DND-41 (cell line): ENCODE results near the gene TOMM20.

Experiments
- ATAC-seq: fragments of 200-7000 bp; cut with Tn5 transposase; 3 replicates; pipeline ENCODE4 v1.9.1; 2021; ENCODE audit warnings: low read depth; ENCODE audit not compliant: insufficient read depth
- DNase-seq: peaks from one replicate; pipeline ENCODE4 v3.0.0-alpha.2; 2020
- H2AFZ ChIP-seq: 2 replicates; pipeline ENCODE4 v1.6.0; 2012; ENCODE audit warnings: low read depth, low read length
- H3K27ac ChIP-seq: 2 replicates; pipeline ENCODE4 v1.5.1; 2012; ENCODE audit warnings: low read length, inconsistent platforms
- H3K27me3 ChIP-seq: fragments of 200-600 bp; sonication (generic); 2 replicates; pipeline ENCODE4 v1.6.0; 2012; ENCODE audit warnings: low read length, mild to moderate bottlenecking, inconsistent platforms; ENCODE audit not compliant: insufficient read depth, poor library complexity
- H3K36me3 ChIP-seq: 2 replicates; pipeline ENCODE4 v1.5.1; 2012; ENCODE audit warnings: low read length, inconsistent platforms; ENCODE audit not compliant: insufficient read depth
- H3K4me1 ChIP-seq: 2 replicates; pipeline ENCODE4 v1.5.1; 2012; ENCODE audit warnings: mild to moderate bottlenecking, low read length; ENCODE audit not compliant: insufficient read depth
- H3K4me2 ChIP-seq: 2 replicates; pipeline ENCODE4 v1.6.0; 2012; ENCODE audit warnings: mild to moderate bottlenecking, moderate library complexity, low read length, inconsistent platforms; ENCODE audit not compliant: insufficient read depth
- H3K4me3 ChIP-seq, 2 experiments: fragments of 200-600 bp in 1 of 2; shearing (Covaris generic) in 1 of 2; 2 replicates each; pipeline ENCODE4 v1.5.1; 2012 to 2016; ENCODE audit warnings: inconsistent platforms in 2 of 2, low read length in 2 of 2, mild to moderate bottlenecking in 2 of 2, low read depth in 1 of 2, moderate library complexity in 1 of 2
- H3K79me2 ChIP-seq: 2 replicates; pipeline ENCODE4 v1.6.0; 2012; ENCODE audit warnings: low read length, inconsistent platforms; ENCODE audit not compliant: insufficient read depth
- H3K9ac ChIP-seq: 2 replicates; pipeline ENCODE4 v1.6.0; 2012; ENCODE audit warnings: low read depth, mild to moderate bottlenecking, inconsistent platforms, low read length, moderate library complexity
- H3K9me3 ChIP-seq: 2 replicates; pipeline ENCODE4 v1.5.1; 2012; ENCODE audit warnings: low read length, moderate library complexity, mild to moderate bottlenecking, inconsistent platforms; ENCODE audit not compliant: insufficient read depth, severe bottlenecking
- H4K20me1 ChIP-seq: 2 replicates; pipeline ENCODE4 v1.6.0; 2012; ENCODE audit warnings: low read length; ENCODE audit not compliant: insufficient read depth
- CTCF ChIP-seq: IDR thresholded peaks from 2 replicates; pipeline ENCODE4 v1.5.1; 2012; ENCODE audit warnings: borderline replicate concordance, low read length, moderate library complexity, mild to moderate bottlenecking; ENCODE audit not compliant: poor library complexity, severe bottlenecking; ENCODE audit errors: extremely low read depth
- EZH2 ChIP-seq: IDR thresholded peaks from 3 replicates; pipeline ENCODE4 v1.6.1; 2012; ENCODE audit warnings: borderline replicate concordance, low read depth, mild to moderate bottlenecking, moderate library complexity, low read length, inconsistent platforms; ENCODE audit not compliant: severe bottlenecking

Gene TOMM20

GRCh38 chr1:235072096-235072495 lies 56.5 kb downstream of the TOMM20 start:
- no peaks in the 10 kb centered on the region for H3K4me1 ChIP-seq
- ATAC-seq (no peak), DNase-seq (no peak)
- H3K9me3 ChIP-seq: no peaks in the 10 kb centered on the region
- TF ChIP-seq CTCF (no peak), EZH2 (no peak)
- no peak overlapping the region for H3K4me2 ChIP-seq
- no peaks in the 10 kb centered on the region for H3K27me3 ChIP-seq
- no peak overlapping the region for H3K4me3 ChIP-seq
- H2AFZ ChIP-seq: no peak overlapping the region
- no peak overlapping the region for H3K27ac ChIP-seq
- H3K9ac ChIP-seq: no peak overlapping the region
- no peaks in the 10 kb centered on the region for H3K36me3 ChIP-seq
- H3K79me2 ChIP-seq: no peaks in the 10 kb centered on the region
- no peaks in the 10 kb centered on the region for H4K20me1 ChIP-seq

GRCh38 chr1:235070819-235071218 lies 57.8 kb downstream of the TOMM20 start:
- H3K9ac ChIP-seq: no peak overlapping the region
- H4K20me1 ChIP-seq: no peaks in the 10 kb centered on the region
- DNase-seq (no peak), ATAC-seq (no peak)
- no peaks in the 10 kb centered on the region for H3K36me3 ChIP-seq
- no peaks in the 10 kb centered on the region for H3K27me3 ChIP-seq
- H3K4me3 ChIP-seq: no peak overlapping the region
- no peak overlapping the region for H3K4me2 ChIP-seq
- H3K79me2 ChIP-seq: no peaks in the 10 kb centered on the region
- no peak for TF ChIP-seq CTCF
- no peak overlapping the region for H2AFZ ChIP-seq
- no peaks in the 10 kb centered on the region for H3K4me1 ChIP-seq
- H3K9me3 ChIP-seq: no peaks in the 10 kb centered on the region
- no peak overlapping the region for H3K27ac ChIP-seq

DNA sequence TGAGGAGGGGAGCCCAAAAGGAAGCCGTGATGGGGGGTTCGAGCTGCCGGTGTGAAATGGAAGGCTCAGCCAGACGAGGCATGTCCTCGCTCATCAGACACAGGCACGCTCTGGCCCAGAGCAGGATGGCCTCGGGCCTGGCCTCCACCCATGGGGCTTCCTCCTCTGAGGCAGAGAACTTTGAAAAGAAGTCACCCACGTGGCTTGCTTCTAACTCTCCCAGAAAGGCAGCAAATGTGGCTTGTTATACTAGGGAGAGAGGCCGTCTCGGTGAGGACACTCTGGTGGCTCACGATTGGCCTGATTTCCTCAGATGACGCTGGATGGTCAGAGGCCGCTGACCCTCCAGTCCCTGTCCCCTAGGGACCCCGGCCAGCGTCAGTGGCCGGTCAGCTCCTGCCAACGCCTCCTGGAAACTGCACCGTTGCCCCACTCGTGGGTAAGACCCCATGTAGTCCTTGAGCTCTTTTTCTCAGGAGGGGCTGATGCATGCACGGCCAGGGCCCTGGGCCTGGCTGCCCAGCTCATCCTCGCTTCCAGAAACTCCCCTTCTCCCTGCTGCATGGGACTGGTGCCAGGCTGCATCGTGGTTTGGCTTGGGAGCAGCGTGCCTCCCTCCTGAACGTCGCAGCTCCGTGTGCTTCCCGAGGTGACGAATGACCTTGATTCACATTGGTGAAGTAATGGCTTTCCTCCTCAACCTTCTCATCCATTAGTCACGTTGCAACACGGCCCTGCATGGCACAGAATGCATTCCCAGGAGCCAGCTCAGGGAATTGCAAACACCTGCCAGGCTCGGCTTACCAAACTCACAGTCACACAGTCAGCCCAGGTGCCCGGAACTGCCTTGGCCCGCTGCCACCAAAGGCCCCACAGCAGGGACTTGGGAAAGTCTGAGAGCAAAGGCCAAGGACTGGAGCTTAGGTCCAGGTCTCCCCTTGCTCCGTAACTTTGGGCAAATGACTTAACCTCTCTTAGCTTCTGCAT lies 58.8 kb downstream of the TOMM20 start:
- Histone ChIP-seq H3K4me3 (no peak overlapping the region), H3K4me1 (no peaks in the 10 kb centered on the region), H3K79me2 (no peaks in the 10 kb centered on the region), H3K9me3 (no peaks in the 10 kb centered on the region), H3K27me3 (no peaks in the 10 kb centered on the region), H3K4me2 (no peak overlapping the region), H4K20me1 (no peaks in the 10 kb centered on the region), H3K9ac (no peak overlapping the region), H2AFZ (no peak overlapping the region), H3K27ac (no peak overlapping the region), H3K36me3 (no peaks in the 10 kb centered on the region)
- TF ChIP-seq CTCF (no peak), EZH2 (no peak)
- ATAC-seq (no peak), DNase-seq (no peak)
